HL-60 (cell line): ENCODE measurements around the gene PRRC2B.

Source experiments
- DNase-seq, 2 experiments: peaks; one replicate each; pipeline ENCODE4 v3.0.0-alpha.2; 2010 to 2020; ENCODE audit warnings: low read depth in 1 of 2, low spot score in 1 of 2
- H3K27ac ChIP-seq: fragments of 250-450 bp; sonication (Bioruptor Pico); replicated peaks from 2 replicates; pipeline ENCODE4 v1.5.1; 2020; ENCODE audit warnings: mild to moderate bottlenecking, moderate library complexity
- H3K27me3 ChIP-seq: fragments of 250-450 bp; sonication (Bioruptor Pico); 2 replicates; pipeline ENCODE4 v1.5.1; 2021; ENCODE audit warnings: mild to moderate bottlenecking, moderate library complexity; ENCODE audit not compliant: insufficient read depth, poor library complexity, severe bottlenecking
- H3K4me3 ChIP-seq: replicated peaks from 2 replicates; pipeline ENCODE4 v1.5.1; 2011; ENCODE audit warnings: mild to moderate bottlenecking, control low read depth, low read length; ENCODE audit not compliant: insufficient read depth
- GABPA ChIP-seq: IDR thresholded peaks from 2 replicates; pipeline ENCODE4 v1.6.1; 2012; ENCODE audit warnings: low read depth
- POLR2AphosphoS5 ChIP-seq: IDR thresholded peaks from 2 replicates; pipeline ENCODE4 v1.6.1; 2012; ENCODE audit warnings: low read depth
- REST ChIP-seq: IDR thresholded peaks from 2 replicates; pipeline ENCODE4 v1.6.1; 2012; ENCODE audit warnings: low read depth; ENCODE audit not compliant: insufficient replicate concordance
- SPI1 ChIP-seq: IDR thresholded peaks from 2 replicates; pipeline ENCODE4 v1.6.1; 2012; ENCODE audit warnings: low read depth, mild to moderate bottlenecking, borderline replicate concordance
- TF ChIP-seq, protein P1 (sequence below): IDR thresholded peaks from one replicate; pipeline ENCODE4 v1.5.1; 2011; ENCODE audit warnings: low read length, control low read depth, inconsistent platforms; ENCODE audit not compliant: insufficient read depth

PRRC2B gene

GRCh38 chr9:131503626-131504465 is 110.0 kb downstream of the PRRC2B start:
- TF ChIP-seq, protein P1, sequence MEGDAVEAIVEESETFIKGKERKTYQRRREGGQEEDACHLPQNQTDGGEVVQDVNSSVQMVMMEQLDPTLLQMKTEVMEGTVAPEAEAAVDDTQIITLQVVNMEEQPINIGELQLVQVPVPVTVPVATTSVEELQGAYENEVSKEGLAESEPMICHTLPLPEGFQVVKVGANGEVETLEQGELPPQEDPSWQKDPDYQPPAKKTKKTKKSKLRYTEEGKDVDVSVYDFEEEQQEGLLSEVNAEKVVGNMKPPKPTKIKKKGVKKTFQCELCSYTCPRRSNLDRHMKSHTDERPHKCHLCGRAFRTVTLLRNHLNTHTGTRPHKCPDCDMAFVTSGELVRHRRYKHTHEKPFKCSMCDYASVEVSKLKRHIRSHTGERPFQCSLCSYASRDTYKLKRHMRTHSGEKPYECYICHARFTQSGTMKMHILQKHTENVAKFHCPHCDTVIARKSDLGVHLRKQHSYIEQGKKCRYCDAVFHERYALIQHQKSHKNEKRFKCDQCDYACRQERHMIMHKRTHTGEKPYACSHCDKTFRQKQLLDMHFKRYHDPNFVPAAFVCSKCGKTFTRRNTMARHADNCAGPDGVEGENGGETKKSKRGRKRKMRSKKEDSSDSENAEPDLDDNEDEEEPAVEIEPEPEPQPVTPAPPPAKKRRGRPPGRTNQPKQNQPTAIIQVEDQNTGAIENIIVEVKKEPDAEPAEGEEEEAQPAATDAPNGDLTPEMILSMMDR = no peak
- TF ChIP-seq GABPA (no peak), REST (no peak), POLR2AphosphoS5 (no peak), SPI1 (no peak)
- peak overlapping the region; percentile 84 for H3K4me3 ChIP-seq
- no peaks in the 10 kb centered on the region for H3K27me3 ChIP-seq
- no peak overlapping the region for H3K27ac ChIP-seq
- DNase-seq = peak in 1 of 2 experiments; percentile 51

GRCh38 chr9:131505012-131505411 is 111.1 kb downstream of the PRRC2B start:
- Histone ChIP-seq H3K27ac (no peak overlapping the region), H3K27me3 (no peaks in the 10 kb centered on the region), H3K4me3 (no peak overlapping the region)
- no peak for DNase-seq
- TF ChIP-seq, protein P1 = no peak
- TF ChIP-seq POLR2AphosphoS5 (no peak), REST (no peak), GABPA (no peak), SPI1 (no peak)

GRCh38 chr9:131511416-131511815 is 117.5 kb downstream of the PRRC2B start:
- no peak for DNase-seq
- Histone ChIP-seq H3K4me3 (no peak overlapping the region), H3K27me3 (no peaks in the 10 kb centered on the region), H3K27ac (no peak overlapping the region)
- TF ChIP-seq, protein P1 = no peak
- TF ChIP-seq GABPA (no peak), REST (no peak), SPI1 (no peak), POLR2AphosphoS5 (no peak)
